Renal cortical epithelial cell (primary cell): ENCODE data around the gene SCN5A. TPM values are rescaled to one million over a fixed set of nuclear protein-coding genes. Genes with fewer than 3 reads are reported as not detected.

Source experiments
- DNase-seq: peaks from one replicate; pipeline ENCODE4 v3.0.0-alpha.2; 2011; ENCODE audit warnings: low read depth
- total RNA-seq: library from RNA; depleted of rRNA; stranded (reverse); fragments of >200 nt; gene quantifications from 2 replicates; pipeline ENCODE4 v1.2.3, GENCODE V29; 2014

Gene SCN5A
- total RNA-seq, 1 donor from 2014 or later, result 0.20 TPM

GRCh38 chr3:38623539-38623938 lies 25.9 kb downstream of the SCN5A start:
- no peak for DNase-seq

DNA sequence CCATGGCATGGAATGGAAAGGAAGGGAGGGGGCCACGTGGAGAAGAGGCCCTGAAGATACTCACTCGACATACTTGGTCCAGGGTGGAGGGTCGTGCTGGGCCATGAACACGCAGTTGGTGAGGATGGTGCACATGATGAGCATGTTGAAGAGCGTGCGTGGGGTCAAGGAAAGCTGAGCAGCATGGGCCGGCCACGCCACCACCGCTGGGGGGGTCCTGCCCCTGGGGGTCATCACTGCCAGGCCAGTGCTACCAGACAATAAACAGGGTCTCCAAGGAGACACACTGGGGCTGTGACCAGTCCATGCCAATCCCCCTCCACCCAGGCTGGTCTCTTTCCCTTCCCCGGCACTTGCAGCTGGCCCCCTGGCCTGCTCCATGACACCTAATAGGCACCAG lies 27.2 kb downstream of the SCN5A start:
- no peak for DNase-seq

GRCh38 chr3:38620236-38620635 lies 29.3 kb downstream of the SCN5A start:
- no peak for DNase-seq

- no peak for DNase-seq
Measured at GRCh38 chr3:38618343-38618742, 31.1 kb downstream of the SCN5A start.

DNA sequence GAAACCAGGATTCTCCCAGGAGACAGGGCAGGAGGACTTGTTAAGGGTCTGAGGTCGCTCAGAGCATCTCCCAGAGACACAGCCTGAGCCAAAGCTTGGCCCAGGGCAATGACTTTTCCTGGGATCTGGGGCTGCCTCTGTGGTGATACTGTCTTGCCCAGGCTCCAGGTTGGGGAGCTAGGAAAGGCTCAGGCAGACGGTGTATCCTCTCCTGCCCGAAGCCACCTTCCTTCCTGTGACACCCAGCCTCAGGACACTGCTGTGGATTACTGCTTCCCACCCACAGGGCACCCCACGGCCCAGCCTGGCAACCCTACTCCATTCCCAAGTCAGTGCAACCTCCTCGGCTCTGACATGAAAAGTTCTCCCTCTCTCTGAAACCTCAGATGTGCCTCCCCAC lies 31.9 kb downstream of the SCN5A start:
- DNase-seq, result no peak

GRCh38 chr3:38617137-38617536 lies 32.4 kb downstream of the SCN5A start:
- no peak for DNase-seq

GRCh38 chr3:38616658-38617057 lies 32.8 kb downstream of the SCN5A start:
- DNase-seq, result no peak

DNA sequence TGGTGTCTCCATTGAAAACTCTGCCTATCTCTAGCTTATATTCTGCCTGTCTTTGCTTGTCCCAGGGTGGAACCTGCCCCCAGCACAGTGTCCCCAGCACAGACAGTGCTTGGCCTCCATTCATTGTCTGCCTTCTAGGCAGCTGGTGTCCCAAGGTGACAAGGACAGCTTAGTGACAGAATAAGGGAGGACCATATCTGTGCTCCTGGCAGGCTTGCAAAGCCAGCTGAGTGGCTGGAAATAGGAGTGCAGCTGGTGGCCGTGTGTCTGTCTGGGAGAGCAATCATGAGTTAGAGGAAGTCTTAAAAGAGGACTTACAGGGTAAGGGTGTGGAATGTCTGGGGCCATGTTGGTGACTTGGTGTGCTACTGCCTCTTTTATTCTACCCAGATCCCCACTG lies 33.4 kb downstream of the SCN5A start:
- DNase-seq, result no peak

- no peak for DNase-seq
Measured at GRCh38 chr3:38614651-38615352, 34.7 kb downstream of the SCN5A start.

DNA sequence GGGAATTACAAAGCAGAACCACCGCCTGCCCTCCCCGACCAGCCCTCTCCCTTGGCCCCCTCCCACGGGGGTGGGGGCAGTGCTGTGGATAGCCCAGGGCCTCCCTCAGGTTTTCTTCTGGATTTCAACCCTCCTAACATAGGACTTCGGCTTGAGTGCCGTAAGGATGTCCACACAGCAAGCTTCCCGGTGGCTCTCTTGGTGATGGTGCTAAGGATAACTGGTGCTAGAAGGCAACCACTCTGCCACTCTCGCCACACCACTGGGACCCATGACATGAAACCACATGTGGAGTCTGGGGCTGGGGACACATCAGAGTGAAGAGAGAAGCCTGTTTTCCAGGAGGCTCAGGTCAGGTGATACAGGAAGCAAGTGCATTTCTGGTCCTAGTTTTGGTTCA lies 35.4 kb downstream of the SCN5A start:
- DNase-seq, result no peak

GRCh38 chr3:38613426-38613825 lies 36.1 kb downstream of the SCN5A start:
- no peak for DNase-seq

GRCh38 chr3:38611866-38612265 lies 37.6 kb downstream of the SCN5A start:
- no peak for DNase-seq

DNA sequence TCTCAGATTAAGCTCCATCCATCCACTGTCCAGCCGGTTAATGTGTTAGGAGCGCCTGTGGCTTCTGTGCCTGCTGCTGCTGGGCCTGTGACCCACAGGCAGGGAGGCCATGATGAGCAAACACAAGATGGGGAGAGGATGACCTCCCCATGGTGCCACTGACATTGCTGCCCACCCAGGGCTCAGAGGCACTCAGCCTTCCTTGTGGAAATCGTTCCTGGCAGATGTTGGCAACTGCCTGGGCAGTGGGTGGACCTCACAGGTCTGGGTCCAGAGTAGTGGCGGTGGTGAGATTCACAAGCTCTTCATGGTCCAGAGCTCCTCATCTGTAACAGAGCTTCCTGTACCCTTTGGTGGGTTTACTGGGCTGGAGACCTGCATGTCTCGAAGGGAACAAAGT lies 38.6 kb downstream of the SCN5A start:
- no peak for DNase-seq

DNA sequence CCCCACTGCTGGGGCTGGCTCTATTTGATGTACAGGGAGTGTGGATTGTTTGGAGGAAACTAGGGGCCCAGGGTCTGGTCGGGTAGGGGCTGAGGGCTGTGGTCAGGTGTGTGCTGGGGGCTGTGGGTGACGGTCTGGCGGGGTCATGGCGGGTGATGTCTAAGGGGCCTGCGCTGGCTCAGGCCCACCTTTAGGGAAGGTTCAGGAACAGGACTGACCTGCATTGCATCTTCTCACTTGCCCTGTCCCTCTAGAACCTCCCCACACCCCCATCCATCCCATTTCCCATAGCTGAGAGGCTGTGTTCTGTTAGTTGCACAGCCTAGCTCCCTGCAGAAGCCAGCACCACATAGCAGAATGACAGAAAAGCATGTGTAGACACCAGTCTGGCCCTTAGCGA lies 39.1 kb downstream of the SCN5A start:
- DNase-seq, result no peak

DNA sequence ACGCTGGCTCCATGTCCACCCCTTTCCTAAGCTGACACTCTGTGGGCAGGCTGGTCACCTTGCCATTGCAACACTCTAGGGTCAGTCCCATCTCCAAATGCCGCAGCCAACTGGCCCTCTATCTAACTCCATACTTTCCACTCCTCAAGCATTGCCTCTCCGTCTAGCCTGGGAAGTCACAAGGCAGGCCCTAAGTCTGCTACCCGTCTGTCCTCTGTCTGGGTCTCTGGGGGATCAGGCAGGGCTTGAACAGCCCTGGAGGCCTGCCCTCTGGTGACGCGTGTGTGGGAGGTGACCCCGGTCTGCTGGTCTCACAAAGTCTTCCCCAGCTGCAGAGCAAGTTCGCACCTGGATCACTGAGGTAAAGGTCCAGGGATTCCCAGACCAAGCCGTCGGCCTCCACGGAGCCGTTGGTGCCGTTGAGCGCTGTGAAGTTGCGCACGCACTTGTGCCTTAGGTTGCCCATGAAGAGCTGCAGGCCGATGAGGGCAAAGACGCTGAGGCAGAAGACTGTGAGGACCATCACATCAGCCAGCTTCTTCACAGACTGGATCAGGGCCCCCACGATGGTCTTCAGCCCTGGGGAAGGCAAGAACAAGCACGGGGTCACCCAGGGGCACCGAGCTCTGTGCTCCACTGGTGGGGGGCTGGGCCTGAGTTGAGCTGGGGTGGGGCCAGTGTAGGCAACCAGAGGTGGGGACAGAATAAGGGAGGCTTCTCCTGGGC lies 39.9 kb downstream of the SCN5A start:
- DNase-seq, result no peak

DNA sequence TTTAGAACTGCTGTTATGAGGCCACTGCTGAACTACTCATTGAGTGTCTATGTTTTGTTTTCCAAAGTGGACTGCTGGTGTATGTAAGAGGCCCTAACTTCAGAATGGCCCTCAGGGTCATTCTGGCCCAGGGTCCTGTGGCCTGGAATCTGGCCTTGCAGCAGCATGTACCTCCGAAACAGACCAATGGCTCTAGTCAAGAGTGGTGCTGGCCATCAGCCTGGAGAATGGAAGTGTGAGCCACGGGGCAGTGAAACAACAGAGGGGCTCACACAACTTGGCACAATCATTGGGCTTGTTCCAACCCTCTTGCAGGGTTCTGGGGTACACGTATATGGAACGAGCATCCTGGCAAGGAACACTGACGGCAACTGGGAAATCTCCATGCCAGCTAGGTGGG lies 40.5 kb downstream of the SCN5A start:
- no peak for DNase-seq

- no peak for DNase-seq
Measured at GRCh38 chr3:38608086-38608775, 41.3 kb downstream of the SCN5A start.

DNA sequence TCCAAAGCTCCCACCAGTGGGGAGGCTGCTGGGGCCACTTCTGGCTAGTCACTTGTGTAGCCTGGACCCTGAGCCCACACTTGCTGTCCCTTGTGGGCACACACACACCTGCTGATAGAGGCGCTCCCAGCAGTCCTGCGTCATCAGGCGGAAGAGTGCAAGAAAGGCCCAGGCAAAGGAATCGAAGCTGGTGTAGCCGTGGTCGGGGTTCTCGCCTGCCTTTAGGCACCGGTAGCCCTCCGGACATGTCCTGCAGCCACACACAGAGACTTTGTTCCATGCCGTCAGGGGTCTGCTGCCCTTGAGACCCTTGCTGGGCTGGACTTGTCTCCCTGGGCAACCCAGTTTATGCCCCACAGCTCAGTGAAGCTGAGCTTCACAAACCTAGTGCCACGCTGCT lies 42.9 kb downstream of the SCN5A start:
- DNase-seq, result no peak

- DNase-seq, result no peak
Measured at GRCh38 chr3:38605981-38606380, 43.5 kb downstream of the SCN5A start.

DNA sequence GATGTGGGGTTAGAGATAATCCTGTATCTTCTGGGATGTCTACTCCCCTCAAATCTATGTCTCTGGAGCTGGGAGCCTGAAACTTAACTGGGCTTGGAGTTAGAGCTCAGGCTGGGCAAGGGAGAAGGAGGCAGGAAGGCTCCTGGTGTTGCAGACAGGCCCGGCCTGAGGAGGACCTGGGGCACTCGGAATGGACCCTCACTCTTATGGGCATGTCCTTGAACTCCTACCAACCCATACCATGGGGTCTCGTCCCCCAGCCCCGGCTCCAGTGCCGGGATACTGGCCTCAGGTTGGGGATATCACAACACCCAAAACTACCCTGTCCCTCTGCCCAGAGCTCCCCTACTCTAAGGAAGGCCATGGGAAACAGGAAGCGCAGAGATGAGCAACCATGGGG lies 45.2 kb downstream of the SCN5A start:
- no peak for DNase-seq

- DNase-seq, result no peak
Measured at GRCh38 chr3:38603731-38604131, 45.8 kb downstream of the SCN5A start.

DNA sequence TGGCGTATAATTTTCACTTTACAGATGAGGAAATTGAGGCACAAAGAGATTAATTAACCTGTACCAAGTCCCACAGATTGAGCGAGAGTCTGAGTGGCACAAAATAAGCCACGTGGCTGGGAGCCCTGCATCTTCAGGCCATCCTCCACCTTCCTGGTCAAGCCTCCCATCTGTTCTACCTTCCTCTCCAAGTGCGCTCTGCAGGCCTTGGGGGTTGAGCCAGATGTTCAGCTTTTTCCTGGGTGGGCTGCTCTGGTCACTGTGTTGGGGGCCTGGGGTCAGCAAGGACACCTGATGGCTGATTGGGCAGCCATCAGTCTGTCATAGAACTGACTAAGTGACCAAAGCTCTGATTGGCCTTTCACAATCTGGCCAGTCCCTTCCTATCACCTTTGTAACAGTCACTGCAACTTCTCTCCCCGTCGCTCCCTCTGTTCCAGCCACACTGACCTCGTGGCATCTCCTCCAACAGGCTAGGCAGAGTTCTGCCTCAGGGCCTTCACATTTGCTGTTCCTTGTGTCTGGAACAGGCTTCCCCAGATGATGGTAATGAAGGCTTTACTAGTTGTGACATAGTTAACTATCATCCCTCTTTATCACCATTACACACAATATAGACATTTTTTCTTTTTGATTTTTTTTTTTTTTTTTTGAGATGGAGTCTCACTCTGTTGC lies 46.8 kb downstream of the SCN5A start:
- DNase-seq, result no peak
